ENCODE data around the gene CPN1.
A peak's percentile ranks its signal among the peaks of the same experiment; 100 is the strongest.
"Not testable (repeated sequence)": the region's sequence is repeated elsewhere in the genome, so short reads cannot be mapped to it uniquely, and the experiment has no call there.

CPN1 gene

DNA sequence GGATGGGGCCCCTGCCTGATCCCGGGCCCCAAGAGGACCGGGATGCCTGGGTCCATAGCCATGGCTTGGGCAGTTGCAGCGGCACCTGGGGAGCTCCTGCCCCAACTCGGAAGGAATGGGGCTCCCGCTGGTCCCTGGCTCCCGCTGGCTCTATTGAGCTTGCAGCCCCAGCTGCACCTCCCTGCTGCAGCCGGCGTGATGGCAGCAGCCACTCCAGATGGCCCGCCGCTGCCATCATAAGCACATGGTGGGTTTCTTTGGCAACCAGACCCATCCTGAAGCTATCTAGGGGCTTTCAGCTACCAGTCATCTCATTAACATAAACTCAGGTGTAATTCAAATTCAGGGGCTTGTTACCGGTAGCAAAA lies 60.8 kb downstream of the CPN1 start:
- DNase-seq = no peak

- DNase-seq = no peak
Observed at GRCh38 chr10:100020142-100020885, 61.4 kb downstream of the CPN1 start.

DNA sequence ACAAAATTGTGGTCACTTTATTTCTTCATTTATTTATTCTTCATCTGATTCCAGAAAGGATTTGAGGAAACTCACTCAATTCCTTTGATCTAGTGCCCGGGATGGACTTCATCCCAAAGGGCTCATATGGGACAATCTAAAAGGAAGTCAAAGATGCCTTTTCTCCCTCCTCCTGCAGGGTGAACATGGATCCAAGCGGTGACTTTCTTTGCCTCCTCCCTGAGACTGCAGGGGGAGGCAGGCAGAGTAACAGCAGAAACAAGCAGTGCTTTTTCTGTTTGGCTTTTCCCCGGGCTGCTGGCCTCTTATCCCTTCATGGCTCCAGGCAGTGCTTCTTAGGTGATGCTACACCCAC lies 61.9 kb downstream of the CPN1 start:
- no peak for DNase-seq

DNA sequence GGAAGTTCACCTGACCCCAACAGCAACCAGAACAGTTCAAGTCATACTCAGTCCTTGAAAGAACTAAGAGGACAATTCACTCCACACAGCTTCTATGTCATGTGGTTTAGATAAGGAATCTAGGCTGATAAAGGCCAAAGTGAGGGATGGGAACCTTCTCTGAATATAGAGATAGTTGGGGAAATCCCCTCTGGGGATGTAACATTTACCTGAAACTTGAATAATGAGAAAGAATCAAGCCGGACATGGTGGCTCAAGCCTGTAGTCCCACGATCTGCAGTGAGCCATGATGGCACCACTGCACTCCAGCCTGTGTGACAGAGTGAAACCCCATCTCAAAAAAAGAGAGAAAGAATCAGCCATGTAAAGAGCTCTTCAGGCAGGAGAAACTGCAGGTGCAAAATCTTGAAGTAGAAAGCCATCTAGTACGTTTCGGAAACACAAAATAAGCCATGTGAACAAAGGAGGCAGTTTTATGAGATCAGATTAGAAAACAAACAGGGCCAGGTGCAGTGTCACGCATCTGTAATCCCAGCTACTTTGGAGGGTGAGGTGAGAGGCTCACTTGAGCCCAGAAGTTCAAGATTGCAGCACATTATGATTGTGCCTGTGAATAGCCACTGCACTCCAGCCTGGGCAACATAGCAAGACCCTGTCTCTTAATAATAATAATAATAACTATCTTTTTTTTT lies 67.5 kb downstream of the CPN1 start:
- DNase-seq = no peak

DNA sequence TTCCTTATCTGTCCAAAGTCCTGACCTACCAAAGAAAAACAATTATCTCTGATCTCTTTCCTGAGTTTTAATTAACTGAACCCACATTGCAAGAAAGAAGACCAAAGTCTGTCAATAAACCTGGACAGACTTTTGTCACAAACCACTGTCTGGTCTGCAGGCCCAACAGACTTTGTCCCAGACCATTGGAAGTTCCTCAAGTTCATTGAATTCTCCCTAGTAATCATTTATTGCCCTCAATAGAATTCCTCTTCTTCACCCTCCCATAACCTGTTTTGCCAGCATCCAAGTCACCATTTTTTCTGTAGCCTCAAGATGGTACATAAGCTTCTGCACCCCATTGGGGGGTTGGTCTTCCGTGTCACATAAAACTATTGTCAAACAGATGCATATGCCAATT lies 68.0 kb downstream of the CPN1 start:
- DNase-seq = no peak

GRCh38 chr10:100011906-100012305 lies 69.8 kb downstream of the CPN1 start:
- DNase-seq = not testable (repeated sequence)

GRCh38 chr10:100009793-100010676 lies 71.6 kb downstream of the CPN1 start, which contains the start of gene DNMBP:
Gene DNMBP, minus strand, starts transcription at chr10:100009947. Its CDS starts 37,823 bp downstream, at chr10:99972124.
- DNase-seq = peak in 1 of 2 experiments; percentile 40

- no peak for DNase-seq
Observed at GRCh38 chr10:100009283-100009792, 72.3 kb downstream of the CPN1 start.

DNA sequence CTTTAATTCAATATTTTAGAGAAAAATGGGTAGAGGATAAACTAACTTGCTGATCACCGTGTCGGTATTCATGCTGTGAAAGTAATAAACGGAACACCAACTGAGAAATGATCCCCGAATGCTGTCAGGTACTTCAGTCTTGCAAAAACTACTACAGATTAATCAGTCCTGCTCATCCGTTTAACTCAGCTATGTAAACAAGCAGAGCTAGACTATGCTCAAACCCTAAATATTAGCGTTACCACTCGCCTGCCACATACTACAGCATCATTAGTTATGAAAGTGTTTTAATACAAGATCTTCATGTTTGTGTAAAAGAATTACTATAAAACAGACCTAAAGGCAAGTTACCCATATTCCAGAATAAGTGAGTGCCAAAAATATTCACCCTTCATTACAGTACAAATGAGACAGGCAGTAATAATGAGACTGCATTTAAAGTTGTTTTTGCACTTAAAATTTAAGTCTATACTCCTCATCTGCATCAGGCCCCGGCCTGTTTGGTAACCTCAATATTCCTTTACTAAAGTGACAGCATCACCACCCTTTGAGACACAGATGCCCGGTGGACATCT lies 72.9 kb downstream of the CPN1 start:
- no peak for DNase-seq

- no peak for DNase-seq
Observed at GRCh38 chr10:100008142-100008522, 73.5 kb downstream of the CPN1 start.

DNA sequence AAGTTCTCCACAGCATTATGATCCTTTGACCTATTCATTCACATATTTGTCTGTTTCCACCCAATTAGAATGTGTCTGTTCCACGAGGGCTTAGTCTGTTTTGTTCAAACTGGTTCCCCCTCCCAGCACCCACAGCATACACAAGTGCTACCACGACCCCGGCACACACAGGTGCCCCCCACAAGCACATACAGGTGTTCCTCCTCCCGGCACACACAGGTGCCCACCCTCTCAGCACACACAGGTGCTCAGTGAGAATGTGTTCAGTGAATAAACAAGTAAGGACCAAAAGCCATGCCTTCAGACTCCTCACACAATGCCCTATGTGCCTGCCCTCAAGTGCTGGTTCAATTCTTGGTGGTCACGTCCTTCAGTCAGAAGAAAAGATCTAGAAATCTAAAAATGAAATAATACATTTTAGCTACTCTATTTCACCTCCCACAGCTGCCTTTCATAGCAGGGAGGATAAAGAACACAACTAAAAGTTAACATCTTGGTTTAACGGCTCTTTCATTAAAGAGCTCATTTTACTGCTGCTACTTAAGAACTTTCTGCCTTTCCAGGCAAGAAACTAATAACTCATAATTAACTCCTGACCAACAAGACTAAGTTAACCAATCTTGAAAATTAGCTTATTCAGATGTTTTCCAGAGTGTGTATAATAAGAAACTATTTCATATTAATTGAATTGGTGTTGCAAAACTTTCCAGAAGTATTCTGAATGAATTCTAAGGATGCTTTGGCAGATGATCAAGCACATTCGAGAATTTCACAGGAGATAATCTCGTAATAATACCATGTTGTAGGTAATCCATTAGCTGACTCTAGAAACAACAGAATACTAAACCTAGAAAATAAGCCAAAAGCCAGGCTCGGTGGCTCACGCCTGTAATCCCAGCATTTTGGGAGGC lies 74.2 kb downstream of the CPN1 start:
- no peak for DNase-seq

DNA sequence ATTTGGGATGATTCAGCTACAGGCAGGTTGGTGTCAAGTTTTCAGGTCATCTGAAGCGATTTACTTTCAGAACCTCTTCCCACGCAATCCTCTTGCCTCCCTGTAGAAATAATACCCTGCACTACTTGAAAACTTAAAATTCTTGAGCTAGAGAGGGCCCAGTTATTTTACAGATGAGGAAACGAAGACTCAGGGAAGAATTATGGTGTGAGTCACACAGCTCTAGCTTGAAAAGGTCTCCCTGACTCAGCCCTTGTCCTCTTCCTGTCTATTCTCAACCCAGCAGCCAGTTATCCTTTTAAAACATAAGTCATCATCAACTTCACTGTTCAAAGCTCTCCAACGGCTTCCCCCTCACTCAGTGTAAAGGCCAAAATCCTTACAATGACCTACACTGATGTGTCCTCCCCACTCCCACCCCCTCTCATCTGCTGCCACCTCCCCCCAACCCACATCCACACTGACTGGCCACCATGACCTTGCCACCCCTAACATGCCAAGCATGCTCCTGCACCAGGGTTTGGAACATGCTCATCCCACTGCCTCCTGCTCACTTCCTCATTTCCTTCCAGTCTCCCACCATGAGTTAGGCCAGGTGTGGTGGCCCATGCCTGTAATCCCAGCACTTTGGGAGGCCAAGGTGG lies 75.3 kb downstream of the CPN1 start:
- DNase-seq = peak; percentile 56 to 89

DNA sequence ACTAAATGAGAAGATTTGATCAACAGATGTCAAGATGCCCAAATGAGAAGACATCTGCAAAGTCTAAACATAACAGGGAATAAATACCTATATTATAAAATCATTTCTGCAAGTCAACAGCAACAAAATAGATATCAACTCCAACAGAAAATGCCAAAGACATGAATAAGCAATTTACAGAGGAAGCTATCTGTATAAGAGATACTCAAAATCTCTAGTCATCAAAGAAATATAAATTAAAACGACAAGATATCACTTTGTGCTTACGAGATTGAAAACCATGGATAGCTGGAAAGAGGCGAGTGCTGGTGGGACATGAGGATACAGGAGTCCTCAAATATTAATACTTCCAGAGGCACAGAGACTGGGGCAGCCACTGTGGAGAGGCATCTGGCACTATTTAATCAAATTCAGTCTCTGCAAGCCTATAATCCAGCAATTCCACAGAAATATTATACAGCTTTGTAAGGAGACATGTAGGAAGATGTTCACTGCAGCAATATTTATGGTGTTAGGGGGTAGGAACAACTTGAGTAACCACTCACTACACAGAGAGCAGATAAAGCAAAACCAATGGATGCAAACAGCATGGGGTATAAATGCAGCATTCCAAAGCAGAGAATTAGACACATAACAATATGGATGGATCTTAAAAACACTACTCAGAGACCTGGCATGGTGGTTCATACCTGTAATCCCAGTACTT lies 76.7 kb downstream of the CPN1 start:
- DNase-seq = no peak

DNA sequence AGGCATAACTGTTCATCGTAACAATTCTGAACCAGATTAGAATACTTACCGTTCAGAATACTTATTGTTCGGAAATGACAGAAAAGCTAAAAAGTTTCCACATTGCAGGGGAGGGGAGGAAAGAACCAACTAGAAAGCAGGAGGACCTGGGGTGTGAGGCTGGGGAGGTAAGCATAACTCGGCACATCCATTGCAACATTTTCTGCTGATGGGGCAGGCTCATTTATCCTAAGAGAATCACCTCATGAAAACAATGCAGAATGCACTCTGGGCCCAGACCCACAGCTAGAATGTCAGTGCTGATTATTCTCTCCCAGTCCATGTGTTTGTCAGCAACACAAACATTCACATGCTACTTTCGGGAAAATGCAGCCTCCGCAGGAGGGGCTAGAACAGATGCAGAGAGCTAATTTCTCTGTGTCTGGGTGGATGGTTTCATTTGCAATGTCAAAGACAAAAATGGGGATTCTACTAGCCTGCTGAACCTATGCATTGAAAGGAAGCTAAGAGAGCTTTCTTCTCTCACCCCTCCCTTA lies 81.5 kb downstream of the CPN1 start:
- DNase-seq = no peak

DNA sequence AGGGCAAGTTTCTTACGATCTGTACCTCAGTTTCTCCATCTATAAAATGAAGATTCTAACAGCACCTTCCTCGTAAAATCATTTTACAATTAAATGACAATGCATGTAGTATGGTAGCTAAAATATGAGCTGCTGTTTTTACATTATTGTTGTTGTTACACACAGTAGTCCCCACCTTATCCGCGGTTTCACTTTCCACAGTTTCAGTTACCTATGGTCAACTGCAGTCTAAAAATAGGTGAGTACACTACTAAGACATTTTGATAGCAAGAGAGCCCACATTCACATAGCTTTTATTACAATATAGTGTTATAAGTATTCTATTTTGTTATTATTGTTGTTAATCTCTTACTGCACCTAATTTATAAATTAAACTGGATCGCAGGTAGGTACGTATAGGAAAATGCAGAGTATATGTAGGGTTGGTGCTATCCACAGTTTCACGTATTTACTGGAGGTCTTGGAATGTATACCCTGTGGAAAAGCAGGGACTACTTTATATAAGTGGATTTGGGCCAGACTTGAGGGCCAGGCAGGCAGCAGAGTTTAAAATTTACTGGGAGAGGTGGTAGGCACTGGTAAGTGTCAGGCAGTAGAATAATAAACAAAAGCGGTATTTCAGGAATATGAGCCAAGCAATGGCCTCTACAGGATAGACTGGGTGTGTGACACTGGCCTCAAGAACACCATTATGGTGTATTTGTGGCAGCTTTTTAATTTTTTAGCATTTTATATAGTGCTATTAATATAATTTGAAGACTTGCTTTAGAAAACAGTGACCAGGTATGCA lies 82.2 kb downstream of the CPN1 start:
- DNase-seq = no peak

- no peak for DNase-seq
Observed at GRCh38 chr10:99998889-99999288, 82.8 kb downstream of the CPN1 start.

DNA sequence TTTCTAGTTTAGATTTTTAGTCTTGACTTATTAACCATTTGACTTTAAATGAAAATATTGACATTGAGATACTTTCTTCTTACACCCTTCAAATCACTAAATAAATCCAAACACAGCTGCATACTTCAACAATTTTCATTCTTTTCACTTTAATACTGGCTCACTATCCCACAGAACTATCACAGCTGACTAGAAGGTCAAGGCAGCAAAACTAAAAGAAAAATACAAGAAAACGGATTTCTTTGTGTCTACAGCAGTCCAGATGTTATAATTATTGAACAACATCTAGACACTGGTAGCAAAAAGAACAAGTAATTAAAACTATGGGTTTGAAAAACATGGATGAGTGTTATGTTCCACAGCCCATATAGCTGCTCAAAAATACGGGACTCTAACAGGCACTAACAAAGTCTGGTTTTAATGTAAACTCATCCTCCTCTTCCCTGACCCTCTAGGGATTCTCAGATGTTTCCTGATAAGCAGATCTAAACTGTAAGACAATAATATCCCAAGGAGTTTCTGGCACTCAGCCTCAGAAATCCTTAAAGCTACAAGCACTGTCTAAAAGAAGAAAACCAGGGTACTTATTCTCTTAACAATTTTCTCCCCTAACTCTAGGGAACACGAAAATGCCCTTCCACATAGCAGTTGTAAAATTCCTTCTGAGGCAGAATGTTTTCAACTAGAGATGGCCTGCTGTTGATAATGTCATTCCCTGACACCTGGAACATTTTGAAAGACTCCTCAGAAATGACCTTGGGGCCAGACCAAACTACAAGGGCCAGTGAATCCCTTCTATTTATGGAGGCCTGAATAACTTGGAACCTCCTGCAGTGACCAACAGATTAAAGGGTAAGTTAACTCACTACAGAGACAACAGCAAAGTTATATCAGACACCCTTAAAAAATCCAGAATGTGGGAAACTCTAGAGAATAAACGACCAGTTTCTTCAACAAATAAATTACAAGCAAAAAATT lies 84.7 kb downstream of the CPN1 start:
- DNase-seq = no peak

GRCh38 chr10:99995713-99996112 lies 86.0 kb downstream of the CPN1 start:
- DNase-seq = no peak

Measured in SW 1271 (cell line).